K562 (cell line): Measurements from ENCODE around the gene GULP1. TPM values are rescaled to one million over a fixed set of nuclear protein-coding genes. Genes with fewer than 3 reads are reported as not detected.

ENCODE experiments used
- ATAC-seq: fragments of 200-7000 bp; cut with Tn5 transposase; 3 replicates; pipeline ENCODE4 v1.9.1; 2020; ENCODE audit warnings: moderate library complexity
- BruUV-seq: library from RNA; stranded (reverse); fragments of 400-500 nt; replicated peaks from 2 replicates; lab custom pipeline; 2021; lab: Mats Ljungman, UMichigan
- CTCF ChIA-PET: fragments of 300-600 bp; formaldehyde crosslinking; extraction: SDS; loops from one replicate; lab custom pipeline; 2021; ENCODE audit warnings: low intra/inter-chr PET ratio; lab: Yijun Ruan, JAX
- POLR2A ChIA-PET: fragments of 300-600, 350-650 bp; sonication (Branson Sonifier 250); formaldehyde crosslinking; extraction: SDS; loops from one replicate; lab custom pipeline; 2021; ENCODE audit warnings: antibody characterized with exemption, inconsistent platforms; lab: Yijun Ruan, JAX
- DNase-seq, 4 experiments: peaks; one replicate each; pipeline versions ENCODE4 v3.0.0 to v3.0.0-alpha.2; 2011 to 2018; ENCODE audit warnings: low spot score in 3 of 4, mixed read lengths in 3 of 4; ENCODE audit errors: extremely low read depth in 1 of 4
- FAIRE-seq: peaks from 2 replicates; lab custom pipeline; 2011; peaks lifted over from hg19 to GRCh38; lab: Jason Lieb, UNC
- H2AFZ ChIP-seq: 2 replicates; pipeline ENCODE4 v1.6.0; 2011; ENCODE audit warnings: low read depth, low read length, control low read depth, inconsistent platforms
- H3K27ac ChIP-seq: fragments of 200-600 bp; 3 replicates; pipeline ENCODE4 v1.8.0; 2011; ENCODE audit warnings: low read depth, mild to moderate bottlenecking, control low read depth, inconsistent platforms, low read length, moderate library complexity, mixed read lengths; ENCODE audit errors: extremely low read depth
- H3K27me3 ChIP-seq, 2 experiments: fragments of 300-600 bp in 1 of 2; 2 replicates in 1 of 2; 3 replicates in 1 of 2; pipeline versions ENCODE4 v1.6.0 to v1.8.0; 2011; ENCODE audit warnings: inconsistent platforms in 2 of 2, low read length in 2 of 2, mild to moderate bottlenecking in 1 of 2, mixed read lengths in 1 of 2, moderate library complexity in 1 of 2; ENCODE audit not compliant: control insufficient read depth in 2 of 2, insufficient read depth in 2 of 2
- H3K36me3 ChIP-seq: fragments of 300-600 bp; 3 replicates; pipeline ENCODE4 v1.8.0; 2011; ENCODE audit warnings: mild to moderate bottlenecking, low read length, inconsistent platforms; ENCODE audit not compliant: control insufficient read depth, insufficient read depth
- H3K4me1 ChIP-seq, 2 experiments: fragments of 200-600 bp in 1 of 2; replicated peaks in 1 of 2; 2 replicates in 1 of 2; 3 replicates in 1 of 2; pipeline versions ENCODE4 v1.5.1 to v1.8.0; 2011; ENCODE audit warnings: inconsistent platforms in 2 of 2, low read length in 2 of 2, mild to moderate bottlenecking in 1 of 2, mixed read lengths in 1 of 2, moderate library complexity in 1 of 2; ENCODE audit not compliant: control insufficient read depth in 2 of 2, insufficient read depth in 2 of 2
- H3K4me2 ChIP-seq: 2 replicates; pipeline ENCODE4 v1.6.1; 2011; ENCODE audit warnings: low read length, control low read depth, inconsistent platforms, mixed read lengths; ENCODE audit not compliant: insufficient read depth
- H3K4me3 ChIP-seq: fragments of 200-600 bp; sonication (generic), shearing (Covaris generic); 2 replicates; pipeline ENCODE4 v1.5.1; 2016; ENCODE audit warnings: control low read depth, inconsistent platforms
- H3K79me2 ChIP-seq: fragments of 200-600 bp; 3 replicates; pipeline ENCODE4 v1.8.0; 2011; ENCODE audit warnings: low read length, inconsistent platforms; ENCODE audit not compliant: control insufficient read depth, insufficient read depth
- H3K9ac ChIP-seq, 2 experiments: 2 replicates each; pipeline versions ENCODE4 v1.6.0 to v1.6.1; 2011; ENCODE audit warnings: low read depth in 2 of 2, low read length in 2 of 2, control low read depth in 1 of 2, inconsistent platforms in 1 of 2, mild to moderate bottlenecking in 1 of 2, mixed read lengths in 1 of 2; ENCODE audit not compliant: insufficient read depth in 1 of 2
- H3K9me1 ChIP-seq: one replicate; pipeline ENCODE4 v1.6.0; 2011; ENCODE audit warnings: inconsistent platforms, mild to moderate bottlenecking, low read length, moderate library complexity; ENCODE audit not compliant: control insufficient read depth, insufficient read depth
- H3K9me3 ChIP-seq: replicated peaks from 2 replicates; pipeline ENCODE4 v1.5.1; 2011; ENCODE audit warnings: low read depth, low read length, inconsistent platforms; ENCODE audit not compliant: control insufficient read depth, insufficient read depth
- H4K20me1 ChIP-seq: replicated peaks from 2 replicates; pipeline ENCODE4 v1.6.1; 2011; ENCODE audit warnings: low read length, inconsistent platforms, mixed read lengths; ENCODE audit not compliant: control insufficient read depth, insufficient read depth
- DACH1 ChIP-seq: fragments of 450-650 bp; IDR thresholded peaks from 2 replicates; pipeline ENCODE4 v1.6.1; 2018; ENCODE audit not compliant: partially characterized antibody
- FOSL1 ChIP-seq: fragments of 200-800 bp; sonication (Bioruptor generic); conservative IDR thresholded peaks from 2 replicates; pipeline ENCODE4 v1.6.1; 2016; ENCODE audit warnings: missing genetic modification characterization, missing compliant biosample characterization
- SAFB2 ChIP-seq: fragments of 200-400 bp; formaldehyde crosslinking; IDR thresholded peaks from 2 replicates; pipeline ENCODE4 v1.6.1; 2018; ENCODE audit warnings: borderline replicate concordance, low read length, low read depth, moderate library complexity; ENCODE audit not compliant: severe bottlenecking
- ZNF561 ChIP-seq: fragments of 450-650 bp; formaldehyde crosslinking; conservative IDR thresholded peaks from 2 replicates; pipeline ENCODE4 v1.4.0; 2020; ENCODE audit warnings: mild to moderate bottlenecking, moderate library complexity
- WGBS: fragments of 100-300 bp; shearing (Covaris generic); methylation state at CpG from one replicate; pipeline ENCODE4 v1.1.6; 2016; ENCODE audit warnings: low coverage, mixed read lengths; ENCODE audit not compliant: insufficient coverage; ENCODE audit errors: missing lambda C conversion rate; 5-methylcytosine and 5-hydroxymethylcytosine counted together
- in situ Hi-C: fragments of 300-500 bp; cut with MboI; formaldehyde crosslinking; loops from 4 replicates; pipeline ENCODE4 v1.15.0; 2018; ENCODE audit warnings: inconsistent platforms, mixed read lengths
- intact Hi-C: fragments of 100-400 bp; cut with micrococcal nuclease; formaldehyde crosslinking; loops from 2 replicates; pipeline ENCODE4 v1.14.2; 2022
- polyA plus RNA-seq, 8 experiments: library from polyadenylated mRNA; depleted of rRNA in 4 of 8; stranded (reverse) in 5 of 8; unstranded in 3 of 8; fragments of >200 nt; fragmentation: Nextera tagmentation in 2 of 8; fragmentation: Illumina TruSeq in 1 of 8; extraction: Ambion mirVana in 2 of 8; extraction: Trizol in 1 of 8; gene quantifications; 2 replicates each; pipeline versions ENCODE4 v1.2.1 to v1.2.3, GENCODE V29; 2011 to 2014; ENCODE audit warnings: inconsistent platforms in 1 of 8, missing spikeins in 1 of 8
- total RNA-seq, 7 experiments: library from RNA; depleted of rRNA in 6 of 7; stranded (reverse); fragments of >200 nt in 6 of 7; fragmentation: Illumina TruSeq in 2 of 7; extraction: Trizol in 2 of 7; gene quantifications; 2 replicates each; pipeline versions ENCODE4 v1.2.1 to v1.2.3, GENCODE V29; 2011 to 2021; ENCODE audit warnings: low replicate concordance in 1 of 7
- TF ChIP-seq, protein P1 (sequence below), 2 experiments: fragments of 450-650 bp; IDR thresholded peaks; 2 replicates each; pipeline ENCODE4 v1.6.1; 2018; ENCODE audit warnings: mild to moderate bottlenecking in 2 of 2, low read depth in 1 of 2; ENCODE audit not compliant: partially characterized antibody in 2 of 2

GULP1 gene
- total and polyA plus RNA-seq, 9 of the 15 experiments (the other 6 are each of a cell fraction or from before 2014, with no cell fraction given) = 8.5 to 25.3 (median 19.5) TPM

- Histone ChIP-seq H3K4me3 (no peak overlapping the region), H3K9ac (no peak overlapping the region), H2AFZ (no peak overlapping the region), H3K9me1 (no peaks in the 10 kb centered on the region), H3K79me2 (peaks cover 44% of the 10 kb centered on the region), H3K4me2 (peak overlapping the region; percentile 17; the same call in 1 of the 2 replicates), H3K27me3 (no peaks in the 10 kb centered on the region), H3K27ac (0 out of 3 replicates have a peak overlapping the region, but pooled peaks have one; percentile 38), H4K20me1 (no peaks in the 10 kb centered on the region), H3K36me3 (no peaks in the 10 kb centered on the region), H3K9me3 (no peaks in the 10 kb centered on the region), H3K4me1 (peaks cover 0 to 6% of the 10 kb centered on the region in 2 experiments; a peak in 1 of 5 replicates)
- ChIA-PET CTCF (no interaction called here), POLR2A (no interaction called here)
- ATAC-seq (peak; percentile 79), DNase-seq (no peak), FAIRE-seq (no peak)
- in situ Hi-C loops = no loop called here
- 7% methylated on average over 6 of the region's 6 CpGs for WGBS
- intact Hi-C loops = no loop called here
- TF ChIP-seq FOSL1 (tag) (peak; percentile 66), SAFB2 (no peak), ZNF561 (CRISPR knock-in tag) (no peak), DACH1 (peak; percentile 38)
- TF ChIP-seq, protein P1, sequence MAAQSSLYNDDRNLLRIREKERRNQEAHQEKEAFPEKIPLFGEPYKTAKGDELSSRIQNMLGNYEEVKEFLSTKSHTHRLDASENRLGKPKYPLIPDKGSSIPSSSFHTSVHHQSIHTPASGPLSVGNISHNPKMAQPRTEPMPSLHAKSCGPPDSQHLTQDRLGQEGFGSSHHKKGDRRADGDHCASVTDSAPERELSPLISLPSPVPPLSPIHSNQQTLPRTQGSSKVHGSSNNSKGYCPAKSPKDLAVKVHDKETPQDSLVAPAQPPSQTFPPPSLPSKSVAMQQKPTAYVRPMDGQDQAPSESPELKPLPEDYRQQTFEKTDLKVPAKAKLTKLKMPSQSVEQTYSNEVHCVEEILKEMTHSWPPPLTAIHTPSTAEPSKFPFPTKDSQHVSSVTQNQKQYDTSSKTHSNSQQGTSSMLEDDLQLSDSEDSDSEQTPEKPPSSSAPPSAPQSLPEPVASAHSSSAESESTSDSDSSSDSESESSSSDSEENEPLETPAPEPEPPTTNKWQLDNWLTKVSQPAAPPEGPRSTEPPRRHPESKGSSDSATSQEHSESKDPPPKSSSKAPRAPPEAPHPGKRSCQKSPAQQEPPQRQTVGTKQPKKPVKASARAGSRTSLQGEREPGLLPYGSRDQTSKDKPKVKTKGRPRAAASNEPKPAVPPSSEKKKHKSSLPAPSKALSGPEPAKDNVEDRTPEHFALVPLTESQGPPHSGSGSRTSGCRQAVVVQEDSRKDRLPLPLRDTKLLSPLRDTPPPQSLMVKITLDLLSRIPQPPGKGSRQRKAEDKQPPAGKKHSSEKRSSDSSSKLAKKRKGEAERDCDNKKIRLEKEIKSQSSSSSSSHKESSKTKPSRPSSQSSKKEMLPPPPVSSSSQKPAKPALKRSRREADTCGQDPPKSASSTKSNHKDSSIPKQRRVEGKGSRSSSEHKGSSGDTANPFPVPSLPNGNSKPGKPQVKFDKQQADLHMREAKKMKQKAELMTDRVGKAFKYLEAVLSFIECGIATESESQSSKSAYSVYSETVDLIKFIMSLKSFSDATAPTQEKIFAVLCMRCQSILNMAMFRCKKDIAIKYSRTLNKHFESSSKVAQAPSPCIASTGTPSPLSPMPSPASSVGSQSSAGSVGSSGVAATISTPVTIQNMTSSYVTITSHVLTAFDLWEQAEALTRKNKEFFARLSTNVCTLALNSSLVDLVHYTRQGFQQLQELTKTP (IDR thresholded peaks at IDR 0.05; ENCODE audit: low read depth in 1 of 2, partially characterized antibody in 2 of 2) = no peak
- no TSS peak for BruUV-seq
These were observed 22.8 kb downstream of the GULP1 start for GRCh38 chr2:188314314-188315054.
